ENCODE results near the gene MIAT.
A peak's percentile ranks its signal among the peaks of the same experiment; 100 is the strongest.

MIAT gene

DNA sequence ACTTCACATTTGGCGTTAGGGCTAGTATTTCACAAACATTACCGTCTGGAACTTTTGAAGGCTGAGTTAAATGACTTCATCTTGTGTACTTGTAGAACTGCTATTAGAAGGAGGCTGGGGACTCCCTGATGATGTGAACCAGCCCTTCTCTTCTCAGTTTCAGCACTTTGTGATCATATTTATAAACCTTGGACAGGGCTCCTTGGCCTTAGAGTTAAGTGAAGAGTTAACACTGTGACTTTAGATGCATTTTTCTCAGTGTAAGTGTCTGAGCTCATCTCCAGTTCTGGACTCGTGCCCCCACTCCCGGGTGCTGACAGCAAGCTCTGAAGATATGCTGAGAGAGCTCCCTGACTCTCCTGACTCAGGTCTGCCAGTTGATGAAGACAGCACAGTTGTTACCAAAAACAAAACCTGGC, 8.4 kb downstream of the MIAT start:
- no peak overlapping the region for H3K4me3 ChIP-seq (ENCODE audit: low read depth, low read length)
- peak; percentile 20 for DNase-seq (ENCODE audit: low read depth, low spot score)
- in situ Hi-C loops (cut with HindIII; ENCODE audit: low sequenced_read_pairs) = no loop called here
- TF ChIP-seq, protein P1, sequence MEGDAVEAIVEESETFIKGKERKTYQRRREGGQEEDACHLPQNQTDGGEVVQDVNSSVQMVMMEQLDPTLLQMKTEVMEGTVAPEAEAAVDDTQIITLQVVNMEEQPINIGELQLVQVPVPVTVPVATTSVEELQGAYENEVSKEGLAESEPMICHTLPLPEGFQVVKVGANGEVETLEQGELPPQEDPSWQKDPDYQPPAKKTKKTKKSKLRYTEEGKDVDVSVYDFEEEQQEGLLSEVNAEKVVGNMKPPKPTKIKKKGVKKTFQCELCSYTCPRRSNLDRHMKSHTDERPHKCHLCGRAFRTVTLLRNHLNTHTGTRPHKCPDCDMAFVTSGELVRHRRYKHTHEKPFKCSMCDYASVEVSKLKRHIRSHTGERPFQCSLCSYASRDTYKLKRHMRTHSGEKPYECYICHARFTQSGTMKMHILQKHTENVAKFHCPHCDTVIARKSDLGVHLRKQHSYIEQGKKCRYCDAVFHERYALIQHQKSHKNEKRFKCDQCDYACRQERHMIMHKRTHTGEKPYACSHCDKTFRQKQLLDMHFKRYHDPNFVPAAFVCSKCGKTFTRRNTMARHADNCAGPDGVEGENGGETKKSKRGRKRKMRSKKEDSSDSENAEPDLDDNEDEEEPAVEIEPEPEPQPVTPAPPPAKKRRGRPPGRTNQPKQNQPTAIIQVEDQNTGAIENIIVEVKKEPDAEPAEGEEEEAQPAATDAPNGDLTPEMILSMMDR (IDR thresholded peaks at IDR 0.05; ENCODE audit: low read depth, low read length) = no peak

GRCh38 chr22:26667140-26667539, 9.8 kb downstream of the MIAT start:
- in situ Hi-C loops (cut with HindIII; ENCODE audit: low sequenced_read_pairs) = no loop called here

GRCh38 chr22:26669060-26669481, 11.7 kb downstream of the MIAT start:
- in situ Hi-C loops (cut with HindIII; ENCODE audit: low sequenced_read_pairs) = no loop called here
- H3K4me3 ChIP-seq (ENCODE audit: low read depth, low read length) = no peak overlapping the region
- TF ChIP-seq, protein P1 (IDR thresholded peaks at IDR 0.05; ENCODE audit: low read depth, low read length) = peak; percentile 50
- DNase-seq (ENCODE audit: low read depth, low spot score) = peak; percentile 30

More at GRCh38 chr22:26667140-26667539, 9.8 kb downstream of the MIAT start:
- TF ChIP-seq, protein P1 (IDR thresholded peaks at IDR 0.05; ENCODE audit: low read depth, low read length) = no peak
- H3K4me3 ChIP-seq (ENCODE audit: low read depth, low read length) = no peak overlapping the region
- DNase-seq (ENCODE audit: low read depth, low spot score) = no peak

- in situ Hi-C loops (cut with HindIII; ENCODE audit: low sequenced_read_pairs) = no loop called here
These were observed 13.1 kb downstream of the MIAT start for GRCh38 chr22:26670459-26670858.

DNA sequence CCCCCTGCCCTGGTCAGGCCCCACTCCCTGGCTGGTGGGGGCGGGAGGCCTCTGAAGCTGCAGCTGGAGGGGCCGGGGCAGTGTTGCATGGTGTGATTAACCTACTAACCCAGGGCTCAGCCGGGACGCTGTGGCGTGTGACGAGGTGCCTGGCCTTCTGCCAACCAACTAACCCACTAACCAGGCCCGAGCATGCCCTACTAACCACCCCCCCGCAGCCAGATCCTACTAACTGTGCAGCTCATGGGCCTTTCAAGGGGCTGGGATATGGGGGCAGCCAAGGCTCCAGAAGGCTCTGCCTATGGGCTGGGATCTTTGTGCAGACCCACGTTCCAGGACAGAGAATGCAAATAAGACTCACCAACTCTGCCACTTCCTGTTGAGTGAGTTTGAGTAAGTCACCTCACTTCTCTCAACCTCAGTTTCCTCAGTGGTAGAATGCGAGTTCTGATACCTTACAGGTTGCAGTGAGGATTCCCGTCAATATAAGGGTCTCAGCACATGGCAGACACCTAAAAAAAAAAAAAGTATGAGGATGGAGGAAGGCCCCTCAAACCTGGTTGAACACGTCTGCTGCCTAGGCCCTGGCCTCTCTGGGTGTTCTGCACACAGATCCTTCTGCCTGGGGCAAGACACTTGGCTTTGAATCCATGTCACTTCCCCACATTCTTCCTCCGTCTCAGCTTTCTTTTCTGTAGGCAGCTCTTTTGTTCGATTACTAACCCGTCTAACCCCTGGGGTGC, 14.1 kb downstream of the MIAT start:
- no peak for DNase-seq (ENCODE audit: low read depth, low spot score)
- in situ Hi-C loops (cut with HindIII; ENCODE audit: low sequenced_read_pairs) = no loop called here
- TF ChIP-seq, protein P1 (IDR thresholded peaks at IDR 0.05; ENCODE audit: low read depth, low read length) = no peak
- no peak overlapping the region for H3K4me3 ChIP-seq (ENCODE audit: low read depth, low read length)

More at GRCh38 chr22:26670459-26670858, 13.1 kb downstream of the MIAT start:
- TF ChIP-seq, protein P1 (IDR thresholded peaks at IDR 0.05; ENCODE audit: low read depth, low read length) = no peak
- H3K4me3 ChIP-seq (ENCODE audit: low read depth, low read length) = no peak overlapping the region
- no peak for DNase-seq (ENCODE audit: low read depth, low spot score)

GRCh38 chr22:26672060-26672471, 14.7 kb downstream of the MIAT start:
- H3K4me3 ChIP-seq (ENCODE audit: low read depth, low read length) = peak overlapping the region; percentile 71
- DNase-seq (ENCODE audit: low read depth, low spot score) = no peak
- TF ChIP-seq, protein P1 (IDR thresholded peaks at IDR 0.05; ENCODE audit: low read depth, low read length) = no peak
- in situ Hi-C loops (cut with HindIII; ENCODE audit: low sequenced_read_pairs) = no loop called here
